Left cardiac atrium (tissue), 4 donors: Measurements from ENCODE around the gene BSN. TPM values are rescaled to one million over a fixed set of nuclear protein-coding genes. Genes with fewer than 3 reads are reported as not detected.
"Not testable (repeated sequence)": the region's sequence is repeated elsewhere in the genome, so short reads cannot be mapped to it uniquely, and the experiment has no call there.

Source experiments
- ATAC-seq, 2 donors: fragments of 200-7000 bp; cut with Tn5 transposase; one replicate each; pipeline ENCODE4 v1.9.1; 2020; ENCODE audit warnings: mild to moderate bottlenecking in 2 of 2, moderate library complexity in 2 of 2
- DNase-seq: peaks from one replicate; pipeline ENCODE4 v3.0.0-alpha.2; 2020
- intact Hi-C, 2 donors: fragments of 100-400 bp; cut with DNase I; formaldehyde crosslinking; loops; one replicate each; pipeline versions ENCODE4 v1.14.1 to v1.15.1; 2022 to 2023
- total RNA-seq, 2 donors: library from RNA; stranded (reverse); fragmentation: NEBNext Ultra II Directional; extraction: Animal tissue kit (Norgen Biotek cat#: 25700); gene quantifications; one replicate each; pipeline ENCODE4 v1.2.1, GENCODE V29; 2021
- donor health status: DM: no; HTN: yes; CAD: no.
- donor health status: DM: no; HTN: yes; CAD: no; lungs with severe emphysema.
- donor health status: DM: yes; HTN: yes; CAD: no.
- donor health status: Dilated cardiomyopathy.

The BSN gene
- total RNA-seq, 2 donors from 2014 or later, result 0.27 to 0.39 TPM

GRCh38 chr3:49681232-49681522 lies 126.9 kb downstream of the BSN start:
- intact Hi-C loops, result no loop called here
- DNase-seq, result no peak
- ATAC-seq, result no peak

- intact Hi-C loops, result no loop called here
- DNase-seq (no peak), ATAC-seq (no peak)
These were observed 127.3 kb downstream of the BSN start for GRCh38 chr3:49681543-49681942.

- ATAC-seq, result peak in 1 of 2 donors; percentile 31
- no peak for DNase-seq
- intact Hi-C loops, result no loop called here
These were observed 128.9 kb downstream of the BSN start for GRCh38 chr3:49683162-49683561.

- ATAC-seq, DNase-seq, intact Hi-C loops: not testable (repeated sequence)
These were observed 130.2 kb downstream of the BSN start for GRCh38 chr3:49684453-49684852.

- ATAC-seq, intact Hi-C loops, DNase-seq: not testable (repeated sequence)
These were observed 130.8 kb downstream of the BSN start for GRCh38 chr3:49685103-49685502.

- intact Hi-C loops, ATAC-seq, DNase-seq: not testable (repeated sequence)
These were observed 131.6 kb downstream of the BSN start for GRCh38 chr3:49685846-49686245.

GRCh38 chr3:49686346-49686745 lies 132.1 kb downstream of the BSN start:
- DNase-seq, intact Hi-C loops: not testable (repeated sequence)
- ATAC-seq, result peak; percentile 2 to 18

- DNase-seq (peak; percentile 76), ATAC-seq (peak; percentile 53 to 65)
- intact Hi-C loops, result not testable (repeated sequence)
These were observed 132.6 kb downstream of the BSN start for GRCh38 chr3:49686769-49687423.

- DNase-seq, result not testable (repeated sequence)
These were observed 133.1 kb downstream of the BSN start for GRCh38 chr3:49687424-49687795.

GRCh38 chr3:49688338-49689045 lies 134.2 kb downstream of the BSN start:
- ATAC-seq, intact Hi-C loops, DNase-seq: not testable (repeated sequence)

More at GRCh38 chr3:49687424-49687795, 133.1 kb downstream of the BSN start:
- intact Hi-C loops, ATAC-seq: not testable (repeated sequence)

GRCh38 chr3:49689046-49689907 lies 135.0 kb downstream of the BSN start, which contains the start of the genes MST1 and RNF123:
TSS of gene MST1 (minus strand) at chr3:49689474. CDS start at chr3:49688691, 783 bp downstream.
TSS of gene RNF123 (plus strand) at chr3:49689557. CDS start at chr3:49691166, 1,609 bp downstream.
- intact Hi-C loops, result no loop called here
- ATAC-seq (peak; percentile 72 to 87), DNase-seq (peak; percentile 95)

- intact Hi-C loops, DNase-seq, ATAC-seq: not testable (repeated sequence)
These were observed 135.8 kb downstream of the BSN start for GRCh38 chr3:49689908-49690624.

GRCh38 chr3:49690856-49691255 lies 136.6 kb downstream of the BSN start:
- intact Hi-C loops, ATAC-seq, DNase-seq: not testable (repeated sequence)

- intact Hi-C loops, ATAC-seq, DNase-seq: not testable (repeated sequence)
These were observed 137.2 kb downstream of the BSN start for GRCh38 chr3:49691481-49691880.

- DNase-seq, intact Hi-C loops, ATAC-seq: not testable (repeated sequence)
These were observed 140.3 kb downstream of the BSN start for GRCh38 chr3:49694409-49695070.

- intact Hi-C loops, DNase-seq: not testable (repeated sequence)
- ATAC-seq, result peak; percentile 19 to 40
These were observed 141.2 kb downstream of the BSN start for GRCh38 chr3:49695350-49696015.

- DNase-seq (no peak), ATAC-seq (peak; percentile 24 to 37)
- intact Hi-C loops, result no loop called here
These were observed 145.2 kb downstream of the BSN start for GRCh38 chr3:49699281-49699979.
